ENCODE data around the gene CDSN.

Gene CDSN

DNA sequence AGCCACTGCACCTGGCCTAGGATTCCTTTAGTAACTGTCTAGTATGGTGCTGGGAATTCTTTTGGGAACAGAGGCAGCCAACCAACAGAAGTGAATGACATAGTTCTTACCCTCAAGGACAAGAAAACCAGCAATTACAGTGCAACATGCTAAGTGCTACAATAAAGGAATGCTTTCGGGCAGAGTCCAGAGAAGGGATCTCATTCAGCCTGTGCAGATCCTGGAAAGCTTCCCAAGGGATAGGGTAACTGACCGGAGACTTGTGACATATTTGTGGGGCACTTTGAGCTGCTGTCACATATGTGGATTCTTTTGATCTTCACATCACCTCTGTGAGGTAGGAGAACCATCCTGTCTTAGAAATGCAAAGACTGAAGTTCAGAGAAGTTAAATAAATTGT, 54.7 kb downstream of the CDSN start:
- H3K4me3 ChIP-seq (replicated peaks; ENCODE audit: insufficient read depth, low read length) = no peak overlapping the region
- DNase-seq (ENCODE audit: low read depth in 1 of 2, low spot score in 1 of 2) = no peak
- H3K27me3 ChIP-seq (ENCODE audit: insufficient read depth, poor library complexity, severe bottlenecking) = peaks cover 8% of the 10 kb centered on the region
- H3K27ac ChIP-seq (replicated peaks) = no peak overlapping the region
- TF ChIP-seq SPI1 (IDR thresholded peaks at IDR 0.05; ENCODE audit: borderline replicate concordance, low read depth) (no peak), REST (IDR thresholded peaks at IDR 0.05; ENCODE audit: insufficient replicate concordance, low read depth) (no peak), GABPA (IDR thresholded peaks at IDR 0.05; ENCODE audit: low read depth) (no peak), POLR2AphosphoS5 (IDR thresholded peaks at IDR 0.05; ENCODE audit: low read depth) (no peak)
- TF ChIP-seq, protein P1, sequence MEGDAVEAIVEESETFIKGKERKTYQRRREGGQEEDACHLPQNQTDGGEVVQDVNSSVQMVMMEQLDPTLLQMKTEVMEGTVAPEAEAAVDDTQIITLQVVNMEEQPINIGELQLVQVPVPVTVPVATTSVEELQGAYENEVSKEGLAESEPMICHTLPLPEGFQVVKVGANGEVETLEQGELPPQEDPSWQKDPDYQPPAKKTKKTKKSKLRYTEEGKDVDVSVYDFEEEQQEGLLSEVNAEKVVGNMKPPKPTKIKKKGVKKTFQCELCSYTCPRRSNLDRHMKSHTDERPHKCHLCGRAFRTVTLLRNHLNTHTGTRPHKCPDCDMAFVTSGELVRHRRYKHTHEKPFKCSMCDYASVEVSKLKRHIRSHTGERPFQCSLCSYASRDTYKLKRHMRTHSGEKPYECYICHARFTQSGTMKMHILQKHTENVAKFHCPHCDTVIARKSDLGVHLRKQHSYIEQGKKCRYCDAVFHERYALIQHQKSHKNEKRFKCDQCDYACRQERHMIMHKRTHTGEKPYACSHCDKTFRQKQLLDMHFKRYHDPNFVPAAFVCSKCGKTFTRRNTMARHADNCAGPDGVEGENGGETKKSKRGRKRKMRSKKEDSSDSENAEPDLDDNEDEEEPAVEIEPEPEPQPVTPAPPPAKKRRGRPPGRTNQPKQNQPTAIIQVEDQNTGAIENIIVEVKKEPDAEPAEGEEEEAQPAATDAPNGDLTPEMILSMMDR (IDR thresholded peaks at IDR 0.05; ENCODE audit: insufficient read depth, low read length) = no peak
